IPS DF 4.7 (cell line): ENCODE results near the gene ADAMTSL1.

Experiments used
- DNase-seq: peaks from one replicate; pipeline ENCODE4 v3.0.0-alpha.2; 2013; ENCODE audit warnings: low spot score; ENCODE audit errors: extremely low read depth

The ADAMTSL1 gene

DNA sequence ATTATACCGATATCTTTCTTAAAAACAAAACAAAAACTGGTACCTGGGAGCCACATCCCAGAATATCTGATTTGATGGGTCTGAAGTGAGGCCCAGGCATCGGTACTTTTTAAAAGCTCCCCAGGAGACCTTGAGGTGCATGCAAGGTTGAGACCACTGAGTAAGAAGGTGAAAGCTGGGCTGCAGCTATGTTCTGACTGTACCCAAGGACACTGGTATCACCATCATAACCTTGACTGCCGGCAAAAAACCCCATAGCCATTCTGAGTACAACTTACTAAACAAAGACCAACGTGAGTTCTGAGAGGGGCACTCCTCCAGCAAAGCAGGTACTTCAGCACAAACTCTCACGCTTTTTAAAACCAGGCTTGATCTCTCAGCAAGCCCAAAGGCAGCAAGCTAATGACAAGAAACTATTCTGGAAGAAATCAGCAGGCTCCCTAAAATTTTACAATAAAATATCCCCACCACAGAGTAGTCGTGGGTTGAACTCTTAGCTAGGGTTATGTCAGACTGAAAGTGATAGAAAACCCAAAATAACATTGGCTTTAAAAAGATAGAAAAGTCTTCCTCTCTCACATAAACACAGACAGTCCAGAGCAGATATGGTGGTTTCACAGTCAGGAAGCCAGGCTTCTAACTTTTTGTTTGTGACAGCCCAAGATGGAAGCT, 295.1 kb downstream of the ADAMTSL1 start:
- DNase-seq: no peak

DNA sequence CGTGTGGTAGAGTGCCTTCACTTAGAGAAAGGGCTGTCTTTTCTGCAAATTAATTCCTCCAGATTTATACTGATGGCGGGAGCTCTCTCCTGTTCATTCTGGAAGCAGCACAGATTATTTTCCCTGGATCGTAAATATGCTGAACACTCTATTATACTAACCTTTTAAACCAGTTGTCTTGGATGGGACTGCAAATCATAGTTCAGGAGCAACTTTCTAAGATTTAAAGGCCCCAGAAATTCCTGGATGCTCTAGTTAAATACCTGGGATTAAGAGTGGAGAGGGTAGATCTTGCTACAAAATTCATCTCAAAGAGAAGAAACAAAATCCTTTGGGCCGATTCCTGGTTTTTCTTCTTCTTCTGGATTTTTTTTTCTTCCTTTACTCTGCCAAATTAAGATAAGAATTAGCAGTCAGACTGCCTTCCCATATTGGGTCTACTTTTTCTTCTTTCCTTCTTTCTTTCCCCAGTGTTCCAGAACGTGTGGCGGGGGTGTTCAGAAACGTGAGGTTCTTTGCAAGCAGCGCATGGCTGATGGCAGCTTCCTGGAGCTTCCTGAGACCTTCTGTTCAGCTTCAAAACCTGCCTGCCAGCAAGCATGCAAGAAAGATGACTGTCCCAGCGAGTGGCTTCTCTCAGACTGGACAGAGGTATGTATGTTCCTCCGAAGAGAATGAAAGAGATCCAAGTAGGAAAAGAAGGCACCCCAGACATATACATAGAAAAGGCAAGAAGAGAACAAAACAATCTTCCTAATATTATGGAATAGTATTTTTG, 296.4 kb downstream of the ADAMTSL1 start:
- DNase-seq: no peak

GRCh38 chr9:18771011-18771410, 297.1 kb downstream of the ADAMTSL1 start:
- no peak for DNase-seq

DNA sequence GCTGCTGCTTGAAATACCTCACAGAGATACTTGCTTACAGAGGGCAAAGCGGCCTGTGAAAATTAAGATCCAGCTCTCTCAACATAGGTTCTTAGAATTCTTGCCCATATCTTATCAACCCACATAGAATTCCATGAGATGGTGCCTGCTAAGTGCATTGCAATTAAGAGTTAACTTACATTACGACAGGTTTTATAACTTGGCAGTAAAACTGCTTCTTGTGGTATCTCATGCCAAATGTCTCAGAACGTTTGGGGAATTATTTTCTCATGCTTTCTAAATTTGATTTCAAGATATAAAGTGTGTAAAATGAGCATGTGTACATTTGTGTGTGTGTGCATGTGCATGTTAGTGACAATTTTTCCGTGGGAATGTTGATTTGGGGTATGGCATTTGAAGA, 297.8 kb downstream of the ADAMTSL1 start:
- DNase-seq: no peak

DNA sequence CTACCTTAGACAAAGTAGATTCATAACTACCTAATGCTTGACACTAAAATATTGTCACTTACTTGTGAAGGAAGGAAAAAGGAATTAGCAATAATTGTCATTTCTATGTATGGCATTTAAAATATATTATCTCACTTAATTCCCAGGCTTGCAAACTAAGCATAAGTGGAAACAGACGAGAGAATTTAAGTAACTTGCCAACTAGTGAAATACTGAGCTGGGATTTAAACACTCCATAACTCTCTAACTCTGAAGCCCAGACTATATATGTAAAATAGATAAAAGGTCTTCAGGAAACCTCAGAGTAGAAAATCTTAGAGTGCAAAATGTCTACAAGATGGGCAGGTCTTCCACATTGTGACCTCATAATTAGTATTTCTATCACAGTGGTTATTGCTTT, 301.3 kb downstream of the ADAMTSL1 start:
- DNase-seq: no peak

DNA sequence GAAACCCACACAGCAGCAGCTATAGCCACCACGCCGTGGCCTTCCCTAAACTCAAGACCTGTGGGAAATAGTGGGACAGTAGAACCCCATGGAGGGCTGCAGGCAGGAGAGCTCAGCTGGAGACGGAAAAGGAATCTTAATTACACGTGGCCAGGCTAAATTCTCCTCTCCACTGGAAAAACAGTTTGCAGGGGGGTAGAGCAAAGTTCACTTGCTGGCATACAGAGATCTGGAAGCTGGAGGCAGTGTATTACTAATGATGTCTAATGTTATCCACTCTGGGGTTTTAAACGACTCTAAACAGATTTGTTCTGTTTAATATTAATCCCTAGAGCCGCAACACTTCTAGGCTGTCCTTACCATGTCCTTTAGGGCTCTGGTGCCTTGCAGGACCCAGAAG, 302.0 kb downstream of the ADAMTSL1 start:
- no peak for DNase-seq

DNA sequence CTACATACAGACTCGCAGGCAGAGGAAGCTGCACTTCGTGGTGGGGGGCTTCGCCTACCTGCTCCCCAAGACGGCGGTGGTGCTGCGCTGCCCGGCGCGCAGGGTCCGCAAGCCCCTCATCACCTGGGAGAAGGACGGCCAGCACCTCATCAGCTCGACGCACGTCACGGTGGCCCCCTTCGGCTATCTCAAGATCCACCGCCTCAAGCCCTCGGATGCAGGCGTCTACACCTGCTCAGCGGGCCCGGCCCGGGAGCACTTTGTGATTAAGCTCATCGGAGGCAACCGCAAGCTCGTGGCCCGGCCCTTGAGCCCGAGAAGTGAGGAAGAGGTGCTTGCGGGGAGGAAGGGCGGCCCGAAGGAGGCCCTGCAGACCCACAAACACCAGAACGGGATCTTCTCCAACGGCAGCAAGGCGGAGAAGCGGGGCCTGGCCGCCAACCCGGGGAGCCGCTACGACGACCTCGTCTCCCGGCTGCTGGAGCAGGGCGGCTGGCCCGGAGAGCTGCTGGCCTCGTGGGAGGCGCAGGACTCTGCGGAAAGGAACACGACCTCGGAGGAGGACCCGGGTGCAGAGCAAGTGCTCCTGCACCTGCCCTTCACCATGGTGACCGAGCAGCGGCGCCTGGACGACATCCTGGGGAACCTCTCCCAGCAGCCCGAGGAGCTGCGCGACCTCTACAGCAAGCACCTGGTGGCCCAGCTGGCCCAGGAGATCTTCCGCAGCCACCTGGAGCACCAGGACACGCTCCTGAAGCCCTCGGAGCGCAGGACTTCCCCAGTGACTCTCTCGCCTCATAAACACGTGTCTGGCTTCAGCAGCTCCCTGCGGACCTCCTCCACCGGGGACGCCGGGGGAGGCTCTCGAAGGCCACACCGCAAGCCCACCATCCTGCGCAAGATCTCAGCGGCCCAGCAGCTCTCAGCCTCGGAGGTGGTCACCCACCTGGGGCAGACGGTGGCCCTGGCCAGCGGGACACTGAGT, 303.2 kb downstream of the ADAMTSL1 start:
- DNase-seq: no peak

DNA sequence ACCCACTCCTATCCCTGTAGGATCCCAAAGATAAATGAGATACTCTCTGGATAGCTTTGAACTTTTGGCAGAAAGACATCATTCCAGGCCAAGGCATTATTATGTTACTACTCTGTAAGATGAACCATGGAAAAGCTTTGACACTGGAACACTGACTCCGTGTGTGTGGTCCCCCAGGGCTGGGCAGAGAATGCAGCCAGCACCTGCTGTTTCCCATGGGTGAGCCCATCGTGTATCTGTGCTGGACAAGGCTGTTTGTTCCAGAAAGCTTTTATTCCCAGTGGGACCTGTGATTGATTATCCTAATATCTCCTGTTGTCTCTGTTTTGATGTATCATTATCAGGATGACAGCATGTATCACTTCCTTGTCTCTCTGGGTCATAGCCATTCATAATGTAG, 304.2 kb downstream of the ADAMTSL1 start:
- DNase-seq: no peak

GRCh38 chr9:18778846-18779245, 304.9 kb downstream of the ADAMTSL1 start:
- DNase-seq: no peak

- no peak for DNase-seq
These were observed 310.0 kb downstream of the ADAMTSL1 start for GRCh38 chr9:18783909-18784308.

DNA sequence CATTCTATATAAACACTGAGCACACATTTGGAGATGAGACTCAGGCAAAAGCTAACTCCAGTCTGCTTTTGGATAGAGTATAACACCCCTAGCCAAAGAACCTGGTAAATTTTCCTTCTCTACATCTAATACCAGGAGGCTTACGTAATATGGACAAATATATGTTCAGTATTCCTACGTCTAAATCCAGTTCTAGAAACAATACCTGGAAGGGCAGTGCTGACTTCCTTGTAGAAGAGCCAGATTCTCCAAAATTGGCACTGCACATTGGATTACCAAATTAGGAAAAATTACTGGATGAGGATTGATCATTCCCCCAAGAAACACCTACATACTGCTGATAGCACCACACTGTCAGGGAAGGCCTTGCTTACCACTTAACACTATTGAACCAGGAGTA, 311.7 kb downstream of the ADAMTSL1 start:
- no peak for DNase-seq

DNA sequence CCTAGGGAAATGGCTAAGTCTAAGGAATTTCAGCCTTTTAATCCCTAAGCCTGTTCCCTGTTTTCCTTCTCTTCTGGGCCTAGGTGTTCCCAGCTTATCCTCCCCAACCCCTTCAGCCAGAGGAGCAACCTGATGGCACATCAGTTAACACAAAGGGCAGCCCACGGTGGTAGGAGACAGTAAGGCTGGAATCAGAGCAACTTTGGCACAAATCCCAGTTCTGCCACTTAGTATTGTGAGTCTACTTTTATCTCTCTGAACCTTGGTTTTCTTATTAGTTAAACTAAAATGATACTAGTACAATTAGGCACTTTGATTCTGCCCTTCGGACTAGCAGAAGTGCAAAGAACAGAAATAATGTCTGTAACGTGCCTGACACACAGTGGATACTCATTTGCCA, 312.2 kb downstream of the ADAMTSL1 start:
- DNase-seq: no peak

DNA sequence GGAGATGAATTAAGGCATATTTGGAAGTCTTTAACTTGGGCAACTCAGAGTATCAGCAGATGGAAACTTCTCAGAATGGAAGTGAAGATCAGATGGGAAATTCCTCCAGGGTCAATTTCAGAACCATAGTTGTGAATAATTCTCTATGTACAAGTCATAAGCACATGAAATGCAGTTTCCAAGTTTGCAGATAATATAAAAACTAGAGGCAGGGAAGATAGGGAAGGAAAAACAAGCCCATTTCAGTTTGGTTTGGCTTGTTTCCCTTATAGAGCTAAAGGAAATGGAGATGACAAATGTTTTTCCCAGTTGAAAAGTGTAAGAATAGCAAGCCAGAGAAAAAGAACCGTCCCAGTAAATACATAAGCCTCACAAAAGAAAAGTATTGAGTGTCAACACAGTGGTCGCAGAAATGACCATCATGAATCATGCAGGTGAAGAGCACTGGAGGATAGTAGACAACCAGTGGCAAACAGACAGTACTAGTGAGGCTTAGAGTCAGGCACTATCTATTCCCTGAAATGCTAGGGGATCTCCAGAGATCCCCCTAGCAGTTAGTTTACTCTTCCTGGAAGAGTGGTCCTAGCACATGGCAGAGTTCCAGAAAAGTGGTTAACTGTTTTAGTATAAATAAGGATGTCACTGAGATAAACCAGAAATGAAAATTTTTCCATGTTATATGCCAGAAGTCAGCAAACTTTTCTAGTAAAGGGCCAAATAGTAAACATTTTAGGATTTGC, 313.1 kb downstream of the ADAMTSL1 start:
- DNase-seq: no peak

DNA sequence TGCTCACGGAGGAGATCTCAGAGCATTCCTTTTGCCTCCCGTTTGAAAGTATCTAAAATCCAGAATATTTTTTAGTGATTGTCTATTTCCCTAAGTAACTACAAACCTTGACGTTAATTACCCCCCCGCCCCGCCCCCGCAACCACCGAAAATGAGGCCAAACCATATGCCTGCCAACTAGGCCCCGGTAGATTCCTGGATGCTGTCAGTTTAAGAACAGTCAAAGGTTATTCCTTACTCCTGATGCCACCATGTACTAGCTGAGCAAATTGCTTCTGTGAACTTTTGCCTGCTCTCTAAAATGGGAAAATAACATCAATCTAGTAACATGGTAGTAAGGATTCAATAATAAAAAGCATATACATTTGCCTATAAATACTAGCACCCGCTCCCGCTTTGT, 314.3 kb downstream of the ADAMTSL1 start:
- DNase-seq: no peak

- peak; percentile 33 for DNase-seq
These were observed 317.1 kb downstream of the ADAMTSL1 start for GRCh38 chr9:18791074-18791473.

DNA sequence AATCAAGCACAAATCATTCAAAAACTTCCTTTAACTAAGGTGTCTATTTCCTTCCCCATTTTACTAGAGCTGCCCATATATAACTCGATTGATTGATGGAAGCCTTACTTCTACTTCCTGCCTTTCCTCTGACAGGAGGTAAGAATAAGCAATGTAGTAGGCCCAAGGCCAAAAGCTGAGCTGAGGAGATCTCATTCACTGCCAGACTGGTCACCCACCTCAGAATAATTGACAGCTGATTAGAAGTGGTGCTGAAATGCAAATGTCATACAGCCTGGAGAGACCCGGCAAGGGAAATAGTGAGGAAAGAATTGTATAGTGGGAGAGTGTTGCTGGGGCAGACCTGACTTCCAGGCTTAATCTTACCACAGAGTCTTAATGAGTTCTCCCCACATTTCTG, 319.2 kb downstream of the ADAMTSL1 start:
- no peak for DNase-seq

GRCh38 chr9:18795947-18796671, 322.2 kb downstream of the ADAMTSL1 start:
- no peak for DNase-seq

DNA sequence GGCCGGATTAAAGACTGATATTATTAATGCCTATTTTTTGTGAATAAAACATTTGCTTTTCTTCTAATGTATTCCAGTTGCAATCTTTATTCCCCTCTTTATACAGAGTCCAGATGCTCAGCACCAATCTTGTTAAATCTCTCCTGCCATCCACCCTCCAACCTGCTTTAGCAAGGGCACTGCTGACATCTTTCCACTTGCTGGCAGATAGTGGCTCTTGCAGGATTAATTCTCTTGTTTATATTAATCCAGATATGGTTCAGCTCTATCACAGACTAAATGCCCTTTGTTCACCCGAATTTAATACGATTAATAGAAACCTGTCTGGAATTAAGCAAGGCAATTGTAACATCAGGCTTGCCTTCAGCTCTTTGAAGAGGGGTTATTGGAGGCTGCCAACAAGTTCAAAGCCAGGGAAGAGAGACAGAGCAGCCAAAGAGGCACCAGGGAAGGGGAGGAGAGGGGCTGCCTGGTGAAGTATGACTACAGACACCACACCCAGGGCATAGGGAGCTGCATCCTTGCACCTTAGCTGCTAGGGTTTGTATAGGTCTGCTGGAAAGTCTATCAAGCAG, 322.8 kb downstream of the ADAMTSL1 start:
- no peak for DNase-seq

- DNase-seq: no peak
These were observed 324.2 kb downstream of the ADAMTSL1 start for GRCh38 chr9:18798106-18798505.
